Osteoblast (primary cell): ENCODE measurements around the gene NUMA1. TPM values are rescaled to one million over a fixed set of nuclear protein-coding genes. Genes with fewer than 3 reads are reported as not detected.
A peak's percentile ranks its signal among the peaks of the same experiment; 100 is the strongest.

Source experiments
- DNase-seq: peaks from one replicate; pipeline ENCODE4 v3.0.0; 2011; ENCODE audit warnings: low spot score, mixed read lengths; ENCODE audit not compliant: insufficient read length; ENCODE audit errors: missing footprints
- H2AFZ ChIP-seq: 2 replicates; pipeline ENCODE4 v1.6.0; 2011; ENCODE audit warnings: mild to moderate bottlenecking, low read length
- H3K27ac ChIP-seq: 2 replicates; pipeline ENCODE4 v1.5.1; 2011; ENCODE audit warnings: mild to moderate bottlenecking, low read depth, low read length, moderate library complexity
- H3K27me3 ChIP-seq: 2 replicates; pipeline ENCODE4 v1.6.0; 2012; ENCODE audit warnings: mild to moderate bottlenecking, control low read depth, inconsistent platforms, low read length, moderate library complexity; ENCODE audit not compliant: insufficient read depth
- H3K36me3 ChIP-seq: 2 replicates; pipeline ENCODE4 v1.5.1; 2011; ENCODE audit warnings: mild to moderate bottlenecking, low read length, control low read depth, moderate library complexity; ENCODE audit not compliant: insufficient read depth
- H3K4me1 ChIP-seq: 2 replicates; pipeline ENCODE4 v1.5.1; 2011; ENCODE audit warnings: mild to moderate bottlenecking, low read length, control low read depth, moderate library complexity; ENCODE audit not compliant: insufficient read depth
- H3K4me2 ChIP-seq: 2 replicates; pipeline ENCODE4 v1.6.0; 2011; ENCODE audit warnings: mild to moderate bottlenecking, low read length; ENCODE audit not compliant: insufficient read depth
- H3K4me3 ChIP-seq: fragments of 200-600 bp; sonication (generic); 3 replicates; pipeline ENCODE4 v1.5.1; 2012; ENCODE audit warnings: mild to moderate bottlenecking, low read length, inconsistent platforms; ENCODE audit not compliant: insufficient read depth
- H3K79me2 ChIP-seq: 2 replicates; pipeline ENCODE4 v1.6.0; 2012; ENCODE audit warnings: mild to moderate bottlenecking, low read length, control low read depth, inconsistent platforms; ENCODE audit not compliant: insufficient read depth
- H3K9me3 ChIP-seq: 2 replicates; pipeline ENCODE4 v1.5.1; 2011; ENCODE audit warnings: low read depth, low read length, control low read depth
- H4K20me1 ChIP-seq: 2 replicates; pipeline ENCODE4 v1.6.0; 2012; ENCODE audit warnings: mild to moderate bottlenecking, low read length, control low read depth; ENCODE audit not compliant: insufficient read depth
- CTCF ChIP-seq: IDR thresholded peaks from 2 replicates; pipeline ENCODE4 v1.5.1; 2011; ENCODE audit warnings: mild to moderate bottlenecking, low read depth, low read length, moderate library complexity; ENCODE audit errors: extremely low read depth
- total RNA-seq: library from RNA; depleted of rRNA; stranded (reverse); fragments of >200 nt; gene quantifications from 2 replicates; pipeline ENCODE4 v1.2.3, GENCODE V29; 2012

Gene NUMA1
- total RNA-seq, 1 donor = 176 TPM

- Histone ChIP-seq H3K79me2 (peaks cover 3% of the 10 kb centered on the region), H2AFZ (no peak overlapping the region), H3K4me1 (peaks cover 10% of the 10 kb centered on the region), H3K27ac (no peak overlapping the region), H3K9me3 (no peaks in the 10 kb centered on the region), H3K36me3 (peaks cover 74% of the 10 kb centered on the region), H3K4me3 (no peak overlapping the region), H3K4me2 (no peak overlapping the region), H3K27me3 (no peaks in the 10 kb centered on the region), H4K20me1 (peaks cover 31% of the 10 kb centered on the region)
- no peak for TF ChIP-seq CTCF
- DNase-seq = peak; percentile 18
These were observed 76.6 kb downstream of the NUMA1 start for GRCh38 chr11:72003776-72004171.

- Histone ChIP-seq H3K4me1 (peaks cover 10% of the 10 kb centered on the region), H3K4me2 (no peak overlapping the region), H3K27me3 (no peaks in the 10 kb centered on the region), H3K9me3 (no peaks in the 10 kb centered on the region), H3K79me2 (no peaks in the 10 kb centered on the region), H3K27ac (no peak overlapping the region), H4K20me1 (peaks cover 27% of the 10 kb centered on the region), H2AFZ (no peak overlapping the region), H3K4me3 (no peak overlapping the region), H3K36me3 (peaks cover 68% of the 10 kb centered on the region)
- TF ChIP-seq CTCF = no peak
- DNase-seq = peak; percentile 53
These were observed 77.2 kb downstream of the NUMA1 start for GRCh38 chr11:72002841-72003775.

- TF ChIP-seq CTCF = no peak
- peaks cover 25% of the 10 kb centered on the region for H4K20me1 ChIP-seq
These were observed 78.3 kb downstream of the NUMA1 start for GRCh38 chr11:72001834-72002591.

GRCh38 chr11:72001285-72001684 lies 79.1 kb downstream of the NUMA1 start:
- no peak overlapping the region for H2AFZ ChIP-seq
- no peak for TF ChIP-seq CTCF
- peaks cover 22% of the 10 kb centered on the region for H4K20me1 ChIP-seq
- H3K4me2 ChIP-seq = no peak overlapping the region
- peaks cover 10% of the 10 kb centered on the region for H3K4me1 ChIP-seq
- no peak overlapping the region for H3K4me3 ChIP-seq
- H3K36me3 ChIP-seq = peaks cover 50% of the 10 kb centered on the region
- peak; percentile 4 for DNase-seq
- no peak overlapping the region for H3K27ac ChIP-seq
- H3K79me2 ChIP-seq = no peaks in the 10 kb centered on the region
- H3K9me3 ChIP-seq = no peaks in the 10 kb centered on the region
- H3K27me3 ChIP-seq = no peaks in the 10 kb centered on the region

More at GRCh38 chr11:72001834-72002591, 78.3 kb downstream of the NUMA1 start:
- Histone ChIP-seq H3K9me3 (no peaks in the 10 kb centered on the region), H3K36me3 (peaks cover 57% of the 10 kb centered on the region), H3K4me1 (peaks cover 10% of the 10 kb centered on the region), H3K27me3 (no peaks in the 10 kb centered on the region), H3K4me3 (no peak overlapping the region), H3K79me2 (no peaks in the 10 kb centered on the region), H3K27ac (no peak overlapping the region), H3K4me2 (no peak overlapping the region), H2AFZ (no peak overlapping the region)
- DNase-seq = peak; percentile 86
